Transverse colon (tissue), 4 donors: ENCODE data around the gene BEST4. TPM values are rescaled to one million over a fixed set of nuclear protein-coding genes. Genes with fewer than 3 reads are reported as not detected.
A peak's percentile ranks its signal among the peaks of the same experiment; 100 is the strongest.

Experiments used
- DNase-seq: peaks from one replicate; pipeline ENCODE4 v3.0.0-alpha.2; 2019
- H3K27ac ChIP-seq, 4 donors: fragments of 200-600 bp; sonication (generic); 2 replicates each; pipeline ENCODE4 v1.5.1; 2016 to 2018; ENCODE audit warnings: inconsistent platforms in 4 of 4
- H3K27me3 ChIP-seq: fragments of 200-600 bp; sonication (generic); 2 replicates; pipeline ENCODE4 v1.5.1; 2017; ENCODE audit warnings: inconsistent platforms
- H3K36me3 ChIP-seq, 4 donors: fragments of 200-600 bp; sonication (generic); 2 replicates each; pipeline ENCODE4 v1.5.1; 2017 to 2019; ENCODE audit warnings: inconsistent platforms in 4 of 4
- H3K4me1 ChIP-seq, 4 donors: fragments of 200-600 bp; sonication (generic); 2 replicates each; pipeline ENCODE4 v1.5.1; 2017 to 2020; ENCODE audit warnings: inconsistent platforms in 4 of 4
- H3K4me3 ChIP-seq, 4 donors: fragments of 200-600 bp; sonication (generic); 1 replicate in 1 of 4; 2 replicates in 3 of 4; pipeline versions ENCODE4 v1.5.1 to v1.6.1; 2017 to 2019; ENCODE audit warnings: inconsistent platforms in 4 of 4
- H3K9me3 ChIP-seq, 2 donors: fragments of 200-600 bp; sonication (generic); 2 replicates each; pipeline ENCODE4 v1.5.1; 2017 to 2019; ENCODE audit warnings: inconsistent platforms in 2 of 2
- CTCF ChIP-seq, 5 experiments: fragments of 200-600 bp in 3 of 5; fragments of 450-650 bp in 2 of 5; sonication (generic) in 3 of 5; IDR thresholded peaks; 1 replicate in 2 of 5; 2 replicates in 3 of 5; pipeline ENCODE4 v1.5.1; 2016 to 2017; ENCODE audit warnings: antibody characterized with exemption in 5 of 5, inconsistent platforms in 3 of 5, mild to moderate bottlenecking in 2 of 5, moderate library complexity in 1 of 5
- EP300 ChIP-seq: sonication (generic); formaldehyde crosslinking; IDR thresholded peaks from one replicate; pipeline ENCODE4 v1.6.1; 2017; ENCODE audit warnings: antibody characterized with exemption, low read depth
- POLR2A ChIP-seq: fragments of 450-650 bp; IDR thresholded peaks from one replicate; pipeline ENCODE4 v1.6.1; 2016; ENCODE audit warnings: antibody characterized with exemption, mild to moderate bottlenecking, moderate library complexity
- POLR2AphosphoS5 ChIP-seq, 3 donors: sonication (generic); formaldehyde crosslinking; IDR thresholded peaks; one replicate each; pipeline ENCODE4 v1.6.1; 2016; ENCODE audit warnings: antibody characterized with exemption in 3 of 3
- WGBS, 2 donors: methylation state at CpG; one replicate each; pipeline ENCODE4 v1.1.5; 2018; ENCODE audit warnings: low coverage in 1 of 2; 5-methylcytosine and 5-hydroxymethylcytosine counted together
- in situ Hi-C, 4 donors: fragments of 200-750 bp; cut with MboI; loops; one replicate each; pipeline versions ENCODE4 v1.15.0 to v1.15.1; 2017; ENCODE audit warnings: low sequenced_read_pairs in 3 of 4, low pct_ligation_motif_present in 1 of 4, low pct_unique_long_range_greater_than_20kb in 1 of 4
- intact Hi-C: fragments of 100-400 bp; cut with DNase I; formaldehyde crosslinking; loops from one replicate; pipeline ENCODE4 v1.15.1; 2023; ENCODE audit warnings: low total_unique reads
- total RNA-seq, 4 donors: library from RNA; depleted of rRNA; stranded (reverse); fragments of >200 nt; gene quantifications; one replicate each; pipeline ENCODE4 v1.1.0, GENCODE V29; 2016

The BEST4 gene
- total RNA-seq, 4 donors from 2014 or later, result 48.8 to 208 (median 92.3) TPM

- H3K36me3 ChIP-seq, result peaks cover 0 to 6% (median 0%) of the 10 kb centered on the region in 4 donors
- WGBS, 2 donors, result 47% methylated on average over 22 of the region's 23 CpGs; no CpG with 5 or more reads in 1 of the 2 donors
- in situ Hi-C loops, result no loop called here
- no peaks in the 10 kb centered on the region for H3K27me3 ChIP-seq
- H3K4me3 ChIP-seq, result peak within 1 kb of the TSS in 3 of 4 donors; percentile 3 to 26 (median 4)
- TF ChIP-seq POLR2AphosphoS5 (IDR thresholded peaks at IDR 0.05) (no peak), CTCF (IDR thresholded peaks at IDR 0.05) (no peak), POLR2A (no peak), EP300 (no peak)
- peak within 1 kb of the TSS; percentile 92 to 96 (median 94) for H3K27ac ChIP-seq
- no peaks in the 10 kb centered on the region for H3K9me3 ChIP-seq
- intact Hi-C loops, result no loop called here
- DNase-seq, result peak; percentile 64
- peaks cover 39 to 64% (median 52%) of the 10 kb centered on the region in 4 donors for H3K4me1 ChIP-seq
Observed at GRCh38 chr1:44808063-44808937, 20.3 kb upstream of the BEST4 start, which contains the start of gene BTBD19. Gene BTBD19 (plus strand): TSS chr1:44808523. CDS start chr1:44808821, 298 bp downstream.

DNA sequence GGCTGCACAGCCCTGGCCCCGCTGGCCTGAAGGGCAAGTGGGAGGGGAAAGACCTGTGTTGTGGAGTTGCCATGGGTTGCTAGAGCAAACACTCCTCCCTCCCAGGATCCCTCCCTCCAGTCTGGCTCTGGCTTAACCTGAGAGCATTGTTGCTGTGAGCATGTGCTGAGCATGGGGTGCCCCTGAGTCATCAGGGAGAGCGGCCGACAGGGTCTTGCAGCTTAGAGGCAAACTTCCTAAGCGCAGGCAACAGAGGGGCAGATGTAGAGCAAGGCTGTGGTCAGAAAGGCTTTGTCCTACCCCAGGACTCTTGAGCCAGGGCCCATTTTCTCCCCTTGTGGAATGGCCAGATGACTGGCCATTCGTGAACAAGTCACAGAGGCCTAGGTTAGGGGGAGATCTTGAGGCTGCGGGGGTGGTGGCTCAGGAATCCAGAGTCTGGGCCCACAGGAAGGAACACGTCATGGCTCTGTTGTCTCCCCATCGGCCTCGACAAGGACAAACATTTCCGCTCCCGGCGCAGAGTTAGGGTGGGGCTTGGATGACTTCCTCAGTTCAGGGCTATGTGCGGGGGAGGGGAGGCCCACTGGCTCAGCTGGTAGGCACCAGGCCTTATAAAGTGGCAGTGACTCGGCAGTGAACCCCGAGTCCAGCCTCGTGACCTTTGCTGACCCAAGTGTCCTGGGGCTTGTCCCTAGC, 19.5 kb upstream of the BEST4 start:
- TF ChIP-seq CTCF (IDR thresholded peaks at IDR 0.05) (peak in 1 of 5 experiments; percentile 3), POLR2AphosphoS5 (IDR thresholded peaks at IDR 0.05) (peak; percentile 73 to 89 (median 78)), EP300 (peak; percentile 83), POLR2A (peak; percentile 60)
- H3K9me3 ChIP-seq, result no peaks in the 10 kb centered on the region
- H3K27me3 ChIP-seq, result no peaks in the 10 kb centered on the region
- H3K36me3 ChIP-seq, result peaks cover 0 to 6% (median 0%) of the 10 kb centered on the region in 4 donors
- WGBS, 2 donors, result 1% methylated on average over 16 of the region's 16 CpGs; no CpG with 5 or more reads in 1 of the 2 donors
- intact Hi-C loops (loop anchor here (2.0 kb wide), 1 partner anchor 69 kb away; the partner anchor contains the start of gene KIF2C), in situ Hi-C loops (no loop called here)
- H3K4me3 ChIP-seq, result no peak overlapping the region
- DNase-seq, result peak; percentile 97
- H3K4me1 ChIP-seq, result peaks cover 39 to 59% (median 50%) of the 10 kb centered on the region in 4 donors
- peak overlapping the region; percentile 92 to 96 (median 94) for H3K27ac ChIP-seq

GRCh38 chr1:44806704-44807363, 18.9 kb upstream of the BEST4 start, which contains the start of gene DYNLT4:
Gene DYNLT4 (minus strand): TSS chr1:44807351. CDS start chr1:44806668, 683 bp downstream.
- in situ Hi-C loops (no loop called here), intact Hi-C loops (loop anchor here (2.0 kb wide), 1 partner anchor 68 kb away; the partner anchor contains the start of gene KIF2C)
- 30 to 69% methylated on average over 2 to 7 of the region's 7 CpGs for WGBS, 2 donors
- no peak for DNase-seq
- H3K9me3 ChIP-seq, result no peaks in the 10 kb centered on the region
- peak within 1 kb of the TSS in 1 of 4 donors; percentile 26 for H3K4me3 ChIP-seq
- H3K27ac ChIP-seq, result peak within 1 kb of the TSS; percentile 92 to 96 (median 94)
- no peaks in the 10 kb centered on the region for H3K27me3 ChIP-seq
- H3K36me3 ChIP-seq, result peaks cover 0 to 6% (median 0%) of the 10 kb centered on the region in 4 donors
- TF ChIP-seq CTCF (IDR thresholded peaks at IDR 0.05) (no peak), POLR2A (peak; percentile 77), POLR2AphosphoS5 (IDR thresholded peaks at IDR 0.05) (peak in 1 of 3 donors; percentile 69)
- H3K4me1 ChIP-seq, result peaks cover 43 to 61% (median 50%) of the 10 kb centered on the region in 4 donors
